WERI-Rb-1 (cell line): ENCODE data around the gene C17orf67.

ENCODE experiments used
- DNase-seq: peaks from one replicate; pipeline ENCODE4 v3.0.0-alpha.2; 2020
- H3K27ac ChIP-seq: fragments of 250-450 bp; sonication (Bioruptor Pico); 2 replicates; pipeline ENCODE4 v1.5.1; 2020; ENCODE audit warnings: mild to moderate bottlenecking, moderate library complexity
- H3K27me3 ChIP-seq: fragments of 250-450 bp; sonication (Bioruptor Pico); 2 replicates; pipeline ENCODE4 v1.5.1; 2021; ENCODE audit warnings: mild to moderate bottlenecking, low read depth, moderate library complexity; ENCODE audit not compliant: insufficient read depth, severe bottlenecking
- H3K36me3 ChIP-seq: fragments of 250-450 bp; sonication (Bioruptor Pico); 2 replicates; pipeline ENCODE4 v1.5.1; 2020; ENCODE audit warnings: mild to moderate bottlenecking, moderate library complexity
- H3K4me3 ChIP-seq: 2 replicates; pipeline ENCODE4 v1.5.1; 2011; ENCODE audit warnings: low read depth, mild to moderate bottlenecking, control low read depth, low read length
- H3K9me3 ChIP-seq: fragments of 250-450 bp; sonication (Bioruptor Pico); 2 replicates; pipeline ENCODE4 v1.5.1; 2021; ENCODE audit warnings: mild to moderate bottlenecking, moderate library complexity; ENCODE audit not compliant: severe bottlenecking
- CTCF ChIP-seq: IDR thresholded peaks from 2 replicates; pipeline ENCODE4 v1.5.1; 2011; ENCODE audit warnings: low read depth, mild to moderate bottlenecking, control low read depth, inconsistent platforms, low read length

Gene C17orf67

GRCh38 chr17:56824503-56824902, 9.2 kb downstream of the C17orf67 start:
- Histone ChIP-seq H3K27ac (no peak overlapping the region), H3K9me3 (no peaks in the 10 kb centered on the region), H3K27me3 (no peaks in the 10 kb centered on the region), H3K4me3 (no peak overlapping the region), H3K36me3 (no peaks in the 10 kb centered on the region)
- TF ChIP-seq CTCF, result no peak
- no peak for DNase-seq

GRCh38 chr17:56823848-56824247, 9.9 kb downstream of the C17orf67 start:
- H3K27ac ChIP-seq, result no peak overlapping the region
- H3K36me3 ChIP-seq, result no peaks in the 10 kb centered on the region
- DNase-seq, result no peak
- no peaks in the 10 kb centered on the region for H3K9me3 ChIP-seq
- TF ChIP-seq CTCF, result no peak
- H3K27me3 ChIP-seq, result no peaks in the 10 kb centered on the region
- no peak overlapping the region for H3K4me3 ChIP-seq

GRCh38 chr17:56822725-56823124, 11.0 kb downstream of the C17orf67 start:
- no peaks in the 10 kb centered on the region for H3K27me3 ChIP-seq
- H3K9me3 ChIP-seq, result no peaks in the 10 kb centered on the region
- no peaks in the 10 kb centered on the region for H3K36me3 ChIP-seq
- TF ChIP-seq CTCF, result no peak
- no peak for DNase-seq
- H3K27ac ChIP-seq, result no peak overlapping the region
- no peak overlapping the region for H3K4me3 ChIP-seq

- no peak overlapping the region for H3K4me3 ChIP-seq
- DNase-seq, result no peak
- no peaks in the 10 kb centered on the region for H3K27me3 ChIP-seq
- H3K9me3 ChIP-seq, result no peaks in the 10 kb centered on the region
- H3K27ac ChIP-seq, result no peak overlapping the region
- TF ChIP-seq CTCF, result no peak
- no peaks in the 10 kb centered on the region for H3K36me3 ChIP-seq
Observed at GRCh38 chr17:56821847-56822534, 11.7 kb downstream of the C17orf67 start.

GRCh38 chr17:56820207-56820606, 13.5 kb downstream of the C17orf67 start:
- no peak for DNase-seq
- Histone ChIP-seq H3K4me3 (no peak overlapping the region), H3K27ac (no peak overlapping the region), H3K9me3 (no peaks in the 10 kb centered on the region), H3K27me3 (no peaks in the 10 kb centered on the region), H3K36me3 (no peaks in the 10 kb centered on the region)
- no peak for TF ChIP-seq CTCF

- no peaks in the 10 kb centered on the region for H3K27me3 ChIP-seq
- no peaks in the 10 kb centered on the region for H3K9me3 ChIP-seq
- H3K36me3 ChIP-seq, result no peaks in the 10 kb centered on the region
- peak; percentile 85 for DNase-seq
- H3K4me3 ChIP-seq, result no peak overlapping the region
- no peak overlapping the region for H3K27ac ChIP-seq
- TF ChIP-seq CTCF, result peak; percentile 79
Observed at GRCh38 chr17:56819431-56820145, 14.1 kb downstream of the C17orf67 start.
